Measurements from ENCODE around the gene NCKAP1.

NCKAP1 gene

DNA sequence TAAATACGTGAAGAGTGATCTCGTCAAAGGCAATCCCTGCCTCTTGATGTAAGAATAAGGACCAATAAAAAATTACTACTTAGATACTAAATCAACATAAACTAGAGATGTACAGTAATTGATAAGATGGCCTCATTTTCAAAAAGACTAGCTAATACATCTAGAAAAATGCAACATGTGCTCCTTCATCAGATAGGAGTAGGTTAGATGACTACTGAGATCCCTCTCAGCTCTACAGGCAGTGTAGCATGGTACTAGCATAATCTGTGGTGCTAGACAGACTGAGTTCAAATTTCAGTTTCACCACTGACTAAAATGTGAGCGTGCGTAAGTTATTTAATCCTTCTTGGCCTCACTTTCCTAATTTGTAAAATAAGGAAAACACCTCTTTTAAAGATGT is 89.2 kb downstream of the NCKAP1 start:
- no peak for DNase-seq

DNA sequence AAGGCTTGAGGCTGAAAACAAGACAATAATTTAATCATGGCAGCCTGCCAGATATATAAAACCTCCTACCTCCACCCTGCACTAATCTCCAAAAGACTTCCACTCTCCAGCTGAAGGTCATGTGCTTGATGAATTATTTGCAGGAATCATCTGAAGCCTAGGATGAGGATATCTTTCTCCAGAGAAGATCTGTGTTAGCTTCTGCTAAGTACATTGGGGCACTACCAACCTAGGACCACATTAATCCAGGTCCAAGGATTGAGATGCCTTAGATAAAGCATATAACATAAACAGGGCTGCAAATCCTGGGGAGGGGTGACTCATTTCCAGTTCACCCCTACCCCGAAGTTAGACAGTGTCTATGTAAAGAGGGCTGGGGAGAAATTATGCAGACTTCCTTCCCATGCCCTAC is 91.3 kb downstream of the NCKAP1 start:
- DNase-seq: no peak

DNA sequence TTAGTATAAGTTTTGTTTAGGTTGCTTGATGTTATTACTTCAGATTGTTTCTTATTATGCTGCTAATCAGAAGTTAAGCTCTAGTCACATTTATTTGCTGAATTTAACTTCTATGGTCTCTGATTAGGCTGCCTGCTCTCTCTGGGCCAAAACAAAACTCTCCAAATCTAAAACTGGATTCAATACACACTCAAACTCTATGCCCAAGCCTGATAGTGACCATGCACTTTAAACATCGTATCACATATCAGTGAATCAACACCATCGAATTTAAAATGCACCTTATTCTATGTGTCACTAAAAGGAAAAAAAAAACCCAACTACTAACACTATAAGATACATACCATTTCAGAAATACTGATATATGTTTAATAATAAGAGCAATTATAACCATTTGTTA is 94.9 kb downstream of the NCKAP1 start:
- DNase-seq: no peak

DNA sequence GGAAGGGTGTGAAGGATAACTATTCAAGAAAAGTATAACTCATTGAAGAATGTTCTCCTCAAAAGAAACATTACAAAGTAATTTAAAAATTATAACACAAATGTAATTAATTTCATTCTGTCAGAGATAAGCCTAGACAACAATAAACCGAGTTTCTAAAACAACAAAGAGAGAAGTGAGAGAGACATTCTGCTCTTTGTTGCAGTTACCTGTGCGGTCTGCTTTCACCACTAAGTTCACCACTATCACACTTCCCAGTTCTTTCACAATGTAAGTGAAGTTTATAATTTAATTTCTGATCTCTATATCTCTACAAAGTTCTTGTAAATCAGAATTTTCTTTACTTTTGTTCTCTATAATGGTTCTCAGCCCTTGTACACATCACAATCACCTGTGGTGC is 95.5 kb downstream of the NCKAP1 start:
- no peak for DNase-seq

DNA sequence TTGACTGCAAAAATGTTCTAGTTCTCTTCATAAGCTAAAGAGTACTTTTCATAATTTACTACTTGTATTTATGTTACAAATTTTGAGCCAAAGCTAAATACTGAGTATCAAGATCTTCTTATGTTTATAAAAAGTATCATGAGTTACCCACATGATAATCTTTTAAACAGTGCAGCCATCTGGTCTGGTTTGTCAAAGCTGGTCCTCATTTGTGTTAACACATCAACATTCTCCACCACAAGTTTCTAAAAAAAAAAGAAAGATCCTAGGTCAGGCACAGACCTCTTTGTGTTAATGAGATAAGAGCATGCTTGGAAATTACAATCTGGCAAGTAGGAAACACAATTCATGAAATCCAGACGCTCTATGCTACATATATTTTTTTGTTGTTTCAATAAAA is 96.3 kb downstream of the NCKAP1 start:
- no peak for DNase-seq

DNA sequence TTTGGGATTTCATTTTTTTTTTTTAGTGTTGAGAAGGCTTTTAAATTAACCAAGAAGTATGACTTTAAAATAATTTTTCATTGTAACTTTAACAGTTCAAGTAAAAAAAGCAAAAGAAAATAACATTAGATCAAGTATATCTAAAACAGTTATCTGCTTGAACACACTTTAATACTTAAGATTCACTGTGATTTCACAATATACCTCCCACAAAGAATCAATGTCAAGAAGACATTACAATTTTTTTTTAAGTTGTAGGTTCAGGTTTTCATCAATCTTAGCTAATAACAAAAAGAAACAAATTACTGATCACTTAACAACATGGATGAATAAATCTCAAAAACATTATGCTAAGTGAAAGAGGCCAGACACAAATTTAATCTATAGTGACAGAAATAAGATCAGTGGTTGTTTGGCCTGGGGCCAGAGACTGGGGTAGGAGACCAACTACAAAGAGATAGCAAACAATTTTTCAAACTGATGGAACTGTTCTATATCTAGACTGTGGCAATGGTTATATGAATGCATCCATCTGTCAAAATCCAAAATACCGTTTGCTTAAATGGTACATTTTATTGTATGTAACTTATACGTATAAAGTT is 97.0 kb downstream of the NCKAP1 start:
- DNase-seq: no peak

DNA sequence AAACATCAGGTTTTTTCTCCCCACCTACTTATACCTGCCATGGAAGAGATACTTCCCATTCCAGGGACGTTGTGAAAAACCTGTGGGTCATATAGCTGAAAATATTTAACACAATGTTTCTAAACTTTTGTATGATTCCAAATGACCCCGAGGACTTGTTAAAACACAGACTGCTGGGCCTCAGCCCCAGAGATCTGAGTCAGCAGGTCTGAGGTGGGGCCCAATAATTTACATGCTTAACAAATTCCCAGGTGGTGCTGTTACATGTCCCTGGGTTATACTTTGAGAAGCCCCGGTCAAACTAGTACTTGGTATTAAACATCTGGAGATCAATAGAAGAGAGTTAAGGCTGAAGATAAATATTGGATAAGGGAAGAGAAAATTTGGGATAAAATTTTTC is 100.4 kb downstream of the NCKAP1 start:
- no peak for DNase-seq

DNA sequence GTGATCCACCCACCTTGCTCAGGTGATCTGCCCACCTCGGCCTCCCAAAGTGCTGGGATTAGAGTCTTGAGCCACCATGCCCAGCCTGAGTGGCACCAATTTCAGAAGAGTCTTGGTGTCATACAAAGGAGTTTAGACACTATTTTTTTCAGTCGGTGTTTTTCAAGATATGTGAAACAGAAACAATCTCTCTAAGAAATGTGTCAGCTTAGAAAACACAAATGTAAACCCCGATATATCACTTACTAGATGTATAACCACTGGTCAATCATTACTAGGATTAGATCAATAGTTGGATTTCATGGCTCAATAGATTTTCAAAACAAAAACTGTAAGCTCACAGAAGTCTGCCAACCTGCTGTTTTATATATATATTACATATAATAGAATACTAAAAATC is 104.6 kb downstream of the NCKAP1 start:
- DNase-seq: no peak

DNA sequence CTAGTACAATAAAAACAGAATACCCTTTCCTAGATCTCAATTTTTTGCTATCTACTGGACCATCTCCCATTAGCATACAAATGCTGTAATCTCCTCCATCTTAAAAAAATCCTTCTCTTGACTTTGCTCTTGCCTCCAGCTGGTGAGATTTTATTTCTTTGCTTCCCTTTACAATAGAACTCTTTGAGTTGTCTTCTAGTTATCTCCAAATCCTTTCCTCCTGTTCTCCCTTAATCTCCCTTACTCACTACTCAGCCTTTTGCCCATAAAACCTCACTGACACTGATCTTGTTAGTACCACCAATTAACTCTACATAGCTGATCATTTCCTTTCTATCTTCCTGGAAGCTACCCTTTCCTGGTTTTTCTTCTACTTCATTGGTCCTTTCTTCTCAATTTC is 108.3 kb downstream of the NCKAP1 start:
- DNase-seq: no peak

DNA sequence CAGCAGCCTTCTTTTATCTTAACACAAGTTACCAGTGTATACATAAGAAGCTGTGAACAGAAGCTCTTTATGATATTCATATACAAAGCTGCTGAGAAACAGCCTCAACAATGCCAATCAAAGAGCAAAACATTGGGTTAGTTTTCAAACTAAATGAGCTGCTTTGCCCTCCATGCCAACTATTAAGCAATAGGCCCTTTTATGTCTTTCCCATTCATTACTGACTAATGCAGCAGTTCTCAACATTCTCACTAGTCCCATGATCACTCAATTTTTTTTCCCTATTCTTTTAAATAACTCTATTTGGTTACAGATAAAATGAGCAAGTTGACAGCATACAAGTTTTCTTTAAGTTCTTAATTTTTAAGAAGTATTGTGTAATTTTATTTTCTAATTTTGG is 114.0 kb downstream of the NCKAP1 start:
- no peak for DNase-seq

DNA sequence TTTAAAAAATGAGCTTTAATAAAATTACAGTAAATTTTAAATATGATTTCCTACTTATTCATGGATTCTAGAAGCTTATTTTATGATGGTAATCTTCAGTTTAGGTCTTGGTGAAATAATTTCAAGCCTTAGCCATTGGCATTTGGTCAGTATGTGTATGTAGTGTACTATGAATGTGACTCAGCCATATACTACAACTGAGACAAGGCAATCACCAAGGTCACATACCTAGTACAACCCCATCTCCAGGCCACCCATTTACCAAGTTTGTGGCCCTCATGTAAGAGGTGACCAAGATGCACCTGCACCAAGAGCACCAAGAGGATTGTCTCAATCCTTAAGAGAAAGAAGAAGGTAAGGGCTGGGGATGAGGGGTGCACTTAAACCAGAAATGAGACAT is 117.0 kb downstream of the NCKAP1 start:
- DNase-seq: no peak

DNA sequence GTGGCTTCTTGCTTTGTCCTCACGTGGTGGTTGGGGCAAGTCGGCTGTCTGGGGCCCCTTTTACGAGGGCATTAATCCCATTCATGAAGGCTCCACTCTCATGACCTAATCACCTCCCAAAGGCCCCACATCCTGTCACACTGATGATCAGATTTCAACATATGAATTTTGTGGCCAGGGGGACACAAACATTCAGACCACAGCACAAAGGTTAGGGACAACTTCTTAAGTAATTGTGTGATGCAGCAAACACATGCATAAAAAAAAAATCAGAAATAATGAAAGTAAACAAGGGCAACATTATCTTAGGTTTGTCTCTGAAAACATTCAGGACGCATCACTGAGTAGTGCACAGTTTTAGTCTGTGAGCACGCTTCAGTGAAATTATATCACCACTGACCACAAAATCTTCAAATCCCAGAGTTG is 117.6 kb downstream of the NCKAP1 start:
- no peak for DNase-seq

DNA sequence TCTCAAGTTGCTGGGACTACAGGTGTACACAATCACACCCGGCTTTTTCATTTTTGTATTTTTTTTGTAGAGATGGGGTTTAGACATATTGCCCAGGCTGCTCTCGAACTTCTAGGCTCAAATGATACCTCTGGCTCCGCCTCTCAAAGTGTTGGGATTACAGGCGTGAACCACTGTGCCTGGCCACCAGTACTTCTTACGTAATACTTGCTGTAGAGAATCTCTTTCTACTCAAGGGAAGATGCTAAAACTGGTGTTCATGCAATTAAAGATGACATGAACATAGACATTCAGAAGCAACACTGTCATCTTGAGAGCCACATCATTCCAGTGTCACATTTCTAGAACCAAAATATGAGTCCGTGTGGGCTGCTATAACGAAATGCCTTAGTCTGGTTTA is 118.2 kb downstream of the NCKAP1 start:
- no peak for DNase-seq

DNA sequence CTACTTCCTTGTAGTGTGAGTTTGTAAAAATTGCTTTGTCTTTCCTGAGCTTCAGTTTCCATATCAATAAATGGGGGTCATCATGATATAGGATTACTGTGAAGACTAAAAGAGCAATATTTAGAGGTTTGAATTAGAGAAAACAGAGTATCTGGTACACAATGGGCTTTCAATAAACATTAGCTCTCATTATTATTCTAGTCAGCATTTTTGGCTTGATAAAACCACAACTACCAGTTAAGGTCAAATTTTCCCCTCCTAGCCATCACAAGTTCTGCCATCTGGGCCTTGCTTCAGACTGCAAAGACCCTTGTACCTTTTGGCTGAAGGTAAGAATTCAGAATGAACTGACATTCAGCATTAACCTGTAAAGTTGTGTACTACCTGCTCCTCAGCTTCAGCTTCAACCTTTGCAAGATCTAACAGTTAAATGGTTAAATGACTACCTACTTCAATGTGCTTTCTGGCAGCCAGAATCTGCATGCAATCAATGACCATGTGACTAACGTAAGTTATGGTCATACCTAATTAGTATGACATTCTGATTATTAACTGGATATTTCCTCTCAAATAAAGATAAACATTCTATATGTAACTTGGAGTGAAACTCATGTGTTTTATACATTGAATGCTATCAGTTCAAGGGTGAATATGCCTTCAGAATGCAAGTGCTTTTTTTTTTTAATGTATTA is 119.2 kb downstream of the NCKAP1 start:
- DNase-seq: no peak

DNA sequence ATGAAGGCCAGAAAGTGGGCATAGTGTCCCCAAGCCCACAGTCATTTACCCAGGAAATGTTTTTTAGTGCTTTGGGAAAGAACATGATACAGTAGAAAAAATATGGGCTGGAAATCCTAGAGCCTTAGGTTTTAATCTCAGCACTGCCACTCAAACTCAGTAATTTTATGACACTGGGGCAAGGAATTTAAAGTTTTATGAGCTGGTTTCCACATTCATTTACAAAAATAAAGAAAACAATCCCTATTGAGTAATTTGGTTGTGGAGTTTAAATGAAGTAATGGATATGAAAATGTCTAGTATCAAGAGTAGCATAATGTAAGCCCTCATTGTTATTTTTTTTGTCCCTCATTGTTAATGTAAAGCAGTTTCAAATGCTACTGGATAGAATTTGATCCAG is 120.3 kb downstream of the NCKAP1 start:
- no peak for DNase-seq

DNA sequence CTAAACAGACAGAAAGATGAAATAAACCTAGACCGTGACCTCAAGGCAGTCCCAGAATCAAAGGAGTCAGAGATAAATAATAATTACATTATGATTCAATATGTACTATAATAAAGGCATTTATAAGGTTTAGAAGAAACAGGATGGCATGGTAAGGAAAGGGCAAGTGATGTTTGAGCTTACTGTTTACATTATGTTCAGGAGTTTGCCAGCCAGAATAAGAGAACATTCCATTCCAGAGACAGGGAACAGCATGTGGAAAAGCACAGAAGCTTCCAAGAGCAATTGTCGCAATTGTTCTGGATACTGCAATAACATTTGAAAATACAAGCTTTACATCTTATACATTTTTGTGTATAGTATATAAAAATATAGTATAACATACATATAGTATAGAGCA is 121.8 kb downstream of the NCKAP1 start:
- DNase-seq: no peak

DNA sequence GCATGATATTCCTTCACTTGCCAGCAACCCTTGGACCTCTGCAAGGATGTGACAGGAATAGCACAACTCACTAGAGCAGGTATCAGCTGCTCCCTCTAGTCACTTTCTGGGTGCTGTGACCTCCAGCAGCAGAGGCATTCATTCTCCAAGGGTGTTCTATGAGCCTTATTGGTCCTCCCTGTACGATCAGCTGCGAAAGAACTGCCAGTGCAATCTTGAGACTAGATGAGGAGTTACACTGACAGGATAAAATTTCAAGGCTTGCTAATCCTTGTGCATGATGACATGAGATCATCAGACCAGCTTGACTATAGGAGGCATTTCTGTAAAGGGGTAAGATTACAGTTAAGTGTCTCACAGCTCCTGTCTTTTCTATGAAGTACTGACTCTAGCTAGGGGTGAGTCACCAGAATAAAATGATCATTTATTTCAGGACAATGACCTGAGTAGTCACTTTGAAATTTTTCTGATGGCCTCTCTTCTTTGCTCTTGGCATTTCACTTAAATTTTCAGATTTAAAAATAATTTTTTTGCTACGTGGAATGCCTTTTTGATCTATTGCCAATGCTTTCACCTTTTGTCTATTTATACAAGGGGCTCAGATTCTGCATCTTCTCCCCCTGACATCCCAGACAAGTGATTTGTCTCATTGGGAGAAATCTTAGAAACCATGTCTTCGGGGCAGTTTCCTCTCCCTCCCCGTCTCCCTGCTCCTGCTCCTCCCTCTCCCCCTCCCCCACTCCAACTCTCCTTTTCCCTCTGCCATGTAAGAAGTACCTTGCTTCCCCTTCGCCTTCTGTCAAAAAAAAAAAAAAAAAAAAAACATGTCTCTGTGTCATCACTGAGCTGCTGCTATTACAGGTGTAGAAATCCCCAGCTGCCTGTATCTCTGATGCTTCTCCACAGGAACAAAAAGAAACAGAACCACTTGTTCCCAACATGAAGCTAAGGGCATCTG is 122.6 kb downstream of the NCKAP1 start:
- no peak for DNase-seq

DNA sequence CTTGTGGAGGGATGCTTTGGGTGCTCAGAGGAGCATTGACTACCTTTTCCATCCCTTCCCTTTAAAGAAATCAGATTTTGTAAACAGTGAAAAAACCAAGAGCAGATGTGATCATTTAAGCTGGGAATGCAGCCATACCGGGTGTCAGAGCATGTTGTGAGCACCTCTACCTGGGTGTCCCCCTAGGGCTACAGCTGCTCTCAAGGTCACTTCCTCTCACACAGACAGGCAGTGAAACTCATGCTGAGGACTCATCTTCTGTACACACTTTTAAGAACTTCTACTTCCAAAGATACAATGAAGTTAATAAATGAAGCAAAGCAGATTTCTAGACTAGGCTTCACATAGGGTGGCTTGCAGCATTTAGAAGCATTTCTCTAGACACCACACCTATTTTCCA is 123.4 kb downstream of the NCKAP1 start:
- no peak for DNase-seq

DNA sequence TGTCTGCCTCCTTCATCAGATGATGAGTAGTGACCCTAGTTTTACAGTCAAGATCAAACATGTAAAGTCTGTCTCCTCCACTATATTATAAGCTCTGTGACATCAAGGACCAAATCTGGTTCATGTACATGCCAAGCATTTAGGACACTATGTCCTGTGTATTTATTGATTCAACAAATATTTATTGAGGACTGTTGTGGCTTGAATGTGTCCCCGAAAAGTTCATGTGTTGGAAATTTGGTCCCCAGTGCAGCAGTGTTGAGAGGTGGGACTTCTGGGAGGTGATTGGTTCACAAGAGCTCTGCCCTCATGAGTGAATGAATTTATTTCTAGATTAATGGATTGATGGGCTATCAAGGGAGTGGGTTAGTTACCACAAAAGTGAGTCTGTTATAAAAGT is 125.2 kb downstream of the NCKAP1 start:
- no peak for DNase-seq

DNA sequence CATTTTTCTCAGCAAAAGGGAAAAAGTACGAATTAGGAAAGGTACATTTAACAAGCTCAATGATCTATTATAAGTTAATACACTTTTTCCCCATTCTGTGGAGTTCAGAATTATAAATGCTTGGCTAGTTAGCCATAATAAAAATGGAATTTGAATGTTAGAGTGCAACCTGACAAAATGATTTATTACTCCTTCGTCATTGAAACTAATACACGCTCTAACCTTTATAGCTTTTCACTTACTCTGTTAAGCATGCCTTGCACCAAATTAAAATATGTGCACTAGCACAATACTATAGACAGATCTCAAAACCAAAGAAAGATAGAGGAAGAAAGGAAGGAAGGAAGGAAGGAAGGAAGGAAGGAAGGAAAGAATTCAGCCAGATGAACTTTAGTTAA is 125.7 kb downstream of the NCKAP1 start:
- no peak for DNase-seq

DNA sequence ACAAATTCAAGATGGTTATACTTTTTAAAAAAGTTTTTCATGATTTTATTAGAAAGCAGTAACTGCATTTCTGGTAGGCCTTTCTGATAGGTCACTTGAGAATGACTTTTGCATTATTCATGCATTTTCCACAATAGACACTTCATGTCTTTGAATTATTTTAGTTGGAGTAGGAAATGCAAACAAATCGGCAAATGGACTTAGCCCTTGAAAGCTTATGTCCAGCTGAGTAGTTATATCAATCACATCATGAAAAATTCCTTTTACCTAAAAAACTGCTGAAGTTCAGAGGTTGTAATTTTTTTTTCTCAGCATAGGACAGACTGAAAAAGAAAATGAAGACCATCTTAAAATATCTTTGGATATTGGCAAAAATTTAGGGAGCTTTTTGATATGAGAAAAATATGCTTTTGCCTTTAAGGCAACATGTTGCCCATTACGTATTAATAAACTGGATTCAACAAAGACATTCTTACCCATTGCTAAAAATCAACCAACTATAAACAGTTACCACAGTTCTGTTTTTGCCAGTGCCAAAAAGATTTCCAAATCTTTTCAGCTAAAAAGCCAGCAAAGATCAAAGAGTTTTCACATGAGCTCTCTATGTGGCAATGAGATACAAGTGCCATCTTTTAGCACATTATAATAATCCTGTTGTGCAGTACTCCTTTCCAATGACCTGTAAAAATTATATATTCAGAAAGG is 126.3 kb downstream of the NCKAP1 start:
- no peak for DNase-seq

DNA sequence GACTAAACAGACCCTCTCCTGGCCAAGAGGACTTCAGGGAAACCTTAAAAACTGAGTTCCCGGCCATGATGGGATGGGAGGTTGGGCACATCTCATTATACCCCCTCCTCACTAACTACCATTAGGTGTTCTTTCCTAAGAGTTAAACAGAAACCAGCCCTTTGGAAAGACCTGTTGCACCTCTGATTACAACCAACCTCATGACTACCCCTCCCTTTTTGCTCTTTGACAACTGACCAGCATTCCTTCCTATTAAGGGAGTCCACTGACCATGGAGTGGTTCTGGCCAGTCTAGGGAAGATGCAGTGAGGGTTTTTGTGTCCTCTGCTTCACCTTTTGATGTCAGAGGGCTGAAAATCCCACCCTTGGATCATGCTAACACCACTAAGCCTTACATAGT is 127.3 kb downstream of the NCKAP1 start:
- no peak for DNase-seq

DNA sequence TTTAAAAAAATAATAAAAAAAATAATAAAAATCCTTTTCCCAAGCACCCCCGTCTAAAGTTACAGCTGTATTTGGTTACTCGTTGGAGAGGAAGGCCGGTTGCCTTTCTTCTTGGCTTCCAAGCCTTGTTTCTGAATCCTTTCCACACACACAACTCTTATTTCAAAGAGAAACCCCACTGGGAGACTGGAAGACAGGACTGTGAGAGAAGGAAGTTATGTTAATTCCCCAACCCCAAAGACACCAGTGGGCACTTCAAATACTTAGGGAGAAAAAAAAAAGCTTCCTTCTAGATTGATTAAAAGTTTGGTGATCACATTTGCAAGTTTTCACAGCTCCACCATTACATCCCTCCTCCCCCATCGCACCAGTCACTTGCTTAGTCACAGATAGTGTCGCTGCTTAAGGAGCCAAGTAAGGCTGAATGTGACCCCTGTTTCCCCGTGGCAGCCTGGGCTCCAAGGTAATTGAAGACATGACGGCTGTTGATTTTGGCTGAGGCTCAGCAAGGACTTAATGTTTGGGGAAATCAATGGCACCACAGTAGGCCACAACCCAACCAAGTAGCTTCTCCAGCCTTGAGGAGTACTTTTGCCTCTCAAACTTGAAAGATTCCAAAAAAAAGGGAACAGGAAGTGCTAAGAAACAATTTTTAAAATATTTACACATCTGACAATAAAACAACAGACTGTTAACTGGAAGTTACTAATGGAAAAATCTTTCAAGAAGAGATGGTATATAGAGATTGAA is 131.0 kb downstream of the NCKAP1 start:
- DNase-seq: no peak

All from CD4-positive, alpha-beta T cell treated with Interleukin-17A for 1 hour (primary cell).